Endothelial cell of umbilical vein (primary cell): ENCODE results near the gene NHP2.

Source experiments
- EZH2 ChIP-seq: IDR thresholded peaks from 2 replicates; pipeline ENCODE4 v1.6.1; 2012; ENCODE audit warnings: borderline replicate concordance, low read depth, mild to moderate bottlenecking, moderate library complexity, low read length, inconsistent platforms; ENCODE audit not compliant: severe bottlenecking
- FOS ChIP-seq: IDR thresholded peaks from 2 replicates; pipeline ENCODE4 v1.6.1; 2011; ENCODE audit warnings: mild to moderate bottlenecking, low read length, moderate library complexity, borderline replicate concordance; ENCODE audit not compliant: insufficient read depth
- JUN ChIP-seq: IDR thresholded peaks from 2 replicates; pipeline ENCODE4 v1.6.1; 2011; ENCODE audit warnings: borderline replicate concordance, low read depth; ENCODE audit not compliant: insufficient read length, insufficient read depth
- MYC ChIP-seq: IDR thresholded peaks from one replicate; pipeline ENCODE4 v1.6.1; 2011; ENCODE audit warnings: mild to moderate bottlenecking, low read depth, low read length
- POLR2A ChIP-seq: IDR thresholded peaks from 2 replicates; pipeline ENCODE4 v1.6.1; 2012; ENCODE audit warnings: low read depth, mild to moderate bottlenecking, control low read depth, low read length
- POLR2AphosphoS5 ChIP-seq: IDR thresholded peaks from 2 replicates; pipeline ENCODE4 v1.6.1; 2012; ENCODE audit warnings: low read depth, mild to moderate bottlenecking, control low read depth, low read length, moderate library complexity; ENCODE audit not compliant: insufficient read depth
- TF ChIP-seq, protein P1 (sequence below), 2 donors: IDR thresholded peaks; 1 replicate in 1 of 2; 2 replicates in 1 of 2; pipeline ENCODE4 v1.5.1; 2011; ENCODE audit warnings: low read length in 2 of 2, mild to moderate bottlenecking in 2 of 2, moderate library complexity in 2 of 2, control low read depth in 1 of 2, inconsistent platforms in 1 of 2, low read depth in 1 of 2; ENCODE audit not compliant: insufficient read depth in 1 of 2; ENCODE audit errors: extremely low read depth in 1 of 2

DNA sequence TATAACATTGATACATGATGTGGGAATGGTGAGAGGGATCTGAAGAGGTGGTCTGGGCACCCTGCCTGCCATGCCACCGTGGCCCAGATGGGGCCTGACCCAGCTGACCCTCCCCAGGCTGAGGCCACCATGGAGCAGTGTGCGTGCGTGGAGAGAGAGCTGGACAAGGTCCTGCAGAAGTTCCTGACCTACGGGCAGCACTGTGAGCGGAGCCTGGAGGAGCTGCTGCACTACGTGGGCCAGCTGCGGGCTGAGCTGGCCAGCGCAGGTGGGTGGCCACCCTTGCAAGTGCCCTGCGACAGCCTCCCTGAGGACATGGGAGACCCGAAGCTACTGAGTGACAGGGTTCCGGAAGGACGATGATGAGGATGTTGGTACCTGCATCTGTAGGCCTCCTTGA lies 15.7 kb downstream of the NHP2 start:
- TF ChIP-seq JUN (no peak), POLR2AphosphoS5 (no peak), EZH2 (no peak), POLR2A (no peak), FOS (no peak), MYC (no peak)
- TF ChIP-seq, protein P1, sequence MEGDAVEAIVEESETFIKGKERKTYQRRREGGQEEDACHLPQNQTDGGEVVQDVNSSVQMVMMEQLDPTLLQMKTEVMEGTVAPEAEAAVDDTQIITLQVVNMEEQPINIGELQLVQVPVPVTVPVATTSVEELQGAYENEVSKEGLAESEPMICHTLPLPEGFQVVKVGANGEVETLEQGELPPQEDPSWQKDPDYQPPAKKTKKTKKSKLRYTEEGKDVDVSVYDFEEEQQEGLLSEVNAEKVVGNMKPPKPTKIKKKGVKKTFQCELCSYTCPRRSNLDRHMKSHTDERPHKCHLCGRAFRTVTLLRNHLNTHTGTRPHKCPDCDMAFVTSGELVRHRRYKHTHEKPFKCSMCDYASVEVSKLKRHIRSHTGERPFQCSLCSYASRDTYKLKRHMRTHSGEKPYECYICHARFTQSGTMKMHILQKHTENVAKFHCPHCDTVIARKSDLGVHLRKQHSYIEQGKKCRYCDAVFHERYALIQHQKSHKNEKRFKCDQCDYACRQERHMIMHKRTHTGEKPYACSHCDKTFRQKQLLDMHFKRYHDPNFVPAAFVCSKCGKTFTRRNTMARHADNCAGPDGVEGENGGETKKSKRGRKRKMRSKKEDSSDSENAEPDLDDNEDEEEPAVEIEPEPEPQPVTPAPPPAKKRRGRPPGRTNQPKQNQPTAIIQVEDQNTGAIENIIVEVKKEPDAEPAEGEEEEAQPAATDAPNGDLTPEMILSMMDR (IDR thresholded peaks at IDR 0.05; ENCODE audit: extremely low read depth in 1 of 2, insufficient read depth in 1 of 2, low read depth in 1 of 2, low read length in 2 of 2), result no peak
